GM23338 (cell line): ENCODE data around the gene SOX13. TPM values are rescaled to one million over a fixed set of nuclear protein-coding genes. Genes with fewer than 3 reads are reported as not detected.
A peak's percentile ranks its signal among the peaks of the same experiment; 100 is the strongest.

Source experiments
- ATAC-seq: fragments of 200-7000 bp; cut with Tn5 transposase; 3 replicates; pipeline ENCODE4 v1.9.1; 2020
- DNase-seq: peaks from one replicate; pipeline ENCODE4 v3.0.0-alpha.2; 2015; ENCODE audit warnings: low spot score
- H2AFZ ChIP-seq: fragments of 200-600 bp; sonication (generic); 2 replicates; pipeline ENCODE4 v1.8.0; 2016; ENCODE audit warnings: antibody characterized with exemption, mild to moderate bottlenecking, moderate library complexity
- H3F3A ChIP-seq: fragments of 200-600 bp; sonication (generic); replicated peaks from 2 replicates; pipeline ENCODE4 v1.8.0; 2017; ENCODE audit warnings: antibody characterized with exemption, mixed run types, low read depth
- H3K27ac ChIP-seq: fragments of 200-600 bp; sonication (generic); 2 replicates; pipeline ENCODE4 v1.6.1; 2016; ENCODE audit warnings: low read depth
- H3K27me3 ChIP-seq: fragments of 200-600 bp; sonication (generic); 2 replicates; pipeline ENCODE4 v1.8.0; 2016; ENCODE audit warnings: mild to moderate bottlenecking, mixed run types, moderate library complexity; ENCODE audit not compliant: insufficient read depth
- H3K36me3 ChIP-seq: fragments of 200-600 bp; sonication (generic); 2 replicates; pipeline ENCODE4 v1.8.0; 2016; ENCODE audit warnings: mild to moderate bottlenecking; ENCODE audit not compliant: insufficient read depth
- H3K4me1 ChIP-seq: fragments of 200-600 bp; sonication (generic); 2 replicates; pipeline ENCODE4 v1.8.0; 2016; ENCODE audit warnings: mild to moderate bottlenecking, moderate library complexity; ENCODE audit not compliant: insufficient read depth
- H3K4me2 ChIP-seq: fragments of 200-600 bp; sonication (generic); 2 replicates; pipeline ENCODE4 v1.7.1; 2017; ENCODE audit warnings: mixed run types
- H3K4me3 ChIP-seq: fragments of 200-600 bp; sonication (generic); 2 replicates; pipeline ENCODE4 v1.6.1; 2016; ENCODE audit warnings: mixed run types
- H3K79me2 ChIP-seq: fragments of 200-600 bp; sonication (generic); replicated peaks from 2 replicates; pipeline ENCODE4 v1.8.0; 2017; ENCODE audit warnings: mild to moderate bottlenecking; ENCODE audit not compliant: insufficient read depth
- H3K9me2 ChIP-seq: fragments of 200-600 bp; sonication (generic); 2 replicates; pipeline ENCODE4 v1.8.0; 2017; ENCODE audit not compliant: insufficient read depth
- H4K20me1 ChIP-seq: fragments of 200-600 bp; sonication (generic); replicated peaks from 2 replicates; pipeline ENCODE4 v1.8.0; 2017; ENCODE audit warnings: mild to moderate bottlenecking; ENCODE audit not compliant: insufficient read depth
- H3K27ac Mint-ChIP-seq: 2 replicates; pipeline ENCODE4 v1.8.0; 2020; ENCODE audit warnings: inconsistent platforms, mild to moderate bottlenecking, moderate library complexity, mixed read lengths
- H3K27me3 Mint-ChIP-seq: 3 replicates; pipeline ENCODE4 v1.8.0; 2022; ENCODE audit warnings: low read depth, mild to moderate bottlenecking, moderate library complexity, mixed read lengths, inconsistent platforms; ENCODE audit not compliant: insufficient read depth, poor library complexity
- H3K36me3 Mint-ChIP-seq: 3 replicates; pipeline ENCODE4 v1.8.0; 2021; ENCODE audit warnings: low read depth, mild to moderate bottlenecking, inconsistent platforms, moderate library complexity, mixed read lengths
- H3K4me1 Mint-ChIP-seq: 3 replicates; pipeline ENCODE4 v1.8.0; 2020; ENCODE audit warnings: mild to moderate bottlenecking, inconsistent platforms, mixed read lengths
- H3K4me3 Mint-ChIP-seq: 3 replicates; pipeline ENCODE4 v1.8.0; 2021; ENCODE audit warnings: moderate library complexity, mild to moderate bottlenecking, inconsistent platforms, mixed read lengths
- H3K9me3 Mint-ChIP-seq: 3 replicates; pipeline ENCODE4 v1.8.0; 2020; ENCODE audit warnings: moderate library complexity, mild to moderate bottlenecking, inconsistent platforms, mixed read lengths
- CREB1 ChIP-seq: fragments of 250-450 bp; sonication (Bioruptor Pico); IDR thresholded peaks from 2 replicates; pipeline ENCODE4 v1.5.0; 2020; ENCODE audit warnings: low read depth, mild to moderate bottlenecking, moderate library complexity
- CTCF ChIP-seq, 2 experiments: fragments of 200-600 bp in 1 of 2; sonication (generic) in 1 of 2; conservative IDR thresholded peaks; 2 replicates each; pipeline versions ENCODE4 v1.5.1 to v1.6.1; 2016 to 2017; ENCODE audit warnings: antibody characterized with exemption in 2 of 2, low read depth in 2 of 2, mild to moderate bottlenecking in 2 of 2, moderate library complexity in 1 of 2
- ETS1 ChIP-seq: IDR thresholded peaks from 2 replicates; pipeline ENCODE4 v1.6.1; 2016; ENCODE audit warnings: antibody characterized with exemption
- EZH2 ChIP-seq: fragments of 200-600 bp; sonication (generic); IDR thresholded peaks from one replicate; pipeline ENCODE4 v1.8.0; 2017; ENCODE audit warnings: antibody characterized with exemption, mild to moderate bottlenecking, low read depth; ENCODE audit not compliant: unreplicated experiment
- EZH2phosphoT487 ChIP-seq: fragments of 200-600 bp; sonication (generic); IDR thresholded peaks from one replicate; pipeline ENCODE4 v1.8.1; 2018; ENCODE audit warnings: antibody characterized with exemption; ENCODE audit not compliant: unreplicated experiment
- JUNB ChIP-seq: IDR thresholded peaks from one replicate; pipeline ENCODE4 v1.6.1; 2016; ENCODE audit warnings: antibody characterized with exemption; ENCODE audit not compliant: unreplicated experiment
- NANOG ChIP-seq: IDR thresholded peaks from 2 replicates; pipeline ENCODE4 v1.6.1; 2016; ENCODE audit warnings: antibody characterized with exemption, borderline replicate concordance
- REST ChIP-seq: IDR thresholded peaks from one replicate; pipeline ENCODE4 v1.6.1; 2018; ENCODE audit warnings: antibody characterized with exemption; ENCODE audit not compliant: unreplicated experiment
- STAT1 ChIP-seq: IDR thresholded peaks from one replicate; pipeline ENCODE4 v1.6.1; 2016; ENCODE audit warnings: antibody characterized with exemption; ENCODE audit not compliant: unreplicated experiment
- ZNF114 ChIP-seq: fragments of 250-450 bp; sonication (Bioruptor Pico); IDR thresholded peaks from 2 replicates; pipeline ENCODE4 v1.5.0; 2020; ENCODE audit warnings: mild to moderate bottlenecking, moderate library complexity
- ZNF331 ChIP-seq: fragments of 250-450 bp; sonication (Bioruptor Pico); IDR thresholded peaks from 2 replicates; pipeline ENCODE4 v1.5.0; 2020; ENCODE audit warnings: low read depth, mild to moderate bottlenecking, moderate library complexity
- ZNF462 ChIP-seq: fragments of 250-450 bp; sonication (Bioruptor Pico); IDR thresholded peaks from 2 replicates; pipeline ENCODE4 v1.5.0; 2020; ENCODE audit warnings: mild to moderate bottlenecking, moderate library complexity
- polyA plus RNA-seq: library from polyadenylated mRNA; unstranded; fragments of >200 nt; fragmentation: Nextera tagmentation; extraction: Ambion mirVana; gene quantifications from 2 replicates; pipeline ENCODE4 v1.2.1, GENCODE V29; 2016
- total RNA-seq: library from RNA; depleted of rRNA; stranded (reverse); fragments of >200 nt; shearing (Covaris generic); gene quantifications from 2 replicates; pipeline ENCODE4 v1.2.3, GENCODE V29; 2014

SOX13 gene
- total and polyA plus RNA-seq, 2 experiments from 2014 or later = 28.6 to 123 TPM

GRCh38 chr1:204106825-204107224 is 33.9 kb downstream of the SOX13 start (continued):
- no peak for TF ChIP-seq ZNF331
- TF ChIP-seq JUNB = no peak
- no peak for TF ChIP-seq CTCF (conservative IDR thresholded peaks at IDR 0.05; ENCODE audit: low read depth in 2 of 2)
- no peak for TF ChIP-seq EZH2

GRCh38 chr1:204107892-204108291 is 35.0 kb downstream of the SOX13 start:
- no peaks in the 10 kb centered on the region for H3K36me3 ChIP-seq
- no peak for DNase-seq
- peak overlapping the region; percentile 65; the same call in 1 of the 2 replicates for H3K27ac Mint-ChIP-seq
- no peaks in the 10 kb centered on the region for H3K9me3 Mint-ChIP-seq
- H3K4me1 ChIP-seq = peaks cover 82% of the 10 kb centered on the region
- H3K79me2 ChIP-seq = peaks cover 93% of the 10 kb centered on the region
- H4K20me1 ChIP-seq = peaks cover 22% of the 10 kb centered on the region
- H3K36me3 Mint-ChIP-seq = peaks cover 6% of the 10 kb centered on the region; the same call in 1 of the 3 replicates
- 0 out of 2 replicates have a peak, but pooled peaks cover 5% of the 10 kb centered on the region for H3F3A ChIP-seq
- ATAC-seq = no peak
- peaks cover 20% of the 10 kb centered on the region for H3K27me3 Mint-ChIP-seq
- H3K27ac ChIP-seq = peak overlapping the region; percentile 78
- H3K4me3 ChIP-seq = peak overlapping the region; percentile 40
- peak overlapping the region; percentile 62; the same call in 1 of the 3 replicates for H3K4me3 Mint-ChIP-seq
- H3K4me1 Mint-ChIP-seq = peaks cover 73% of the 10 kb centered on the region
- peak overlapping the region; percentile 69 for H3K4me2 ChIP-seq
- H2AFZ ChIP-seq = no peak overlapping the region
- H3K9me2 ChIP-seq = no peaks in the 10 kb centered on the region
- H3K27me3 ChIP-seq = no peaks in the 10 kb centered on the region
- no peak for TF ChIP-seq ETS1
- TF ChIP-seq REST = no peak
- no peak for TF ChIP-seq EZH2phosphoT487
- no peak for TF ChIP-seq NANOG
- no peak for TF ChIP-seq ZNF462 (CRISPR knock-in tag)
- TF ChIP-seq ZNF331 = no peak
- TF ChIP-seq CREB1 (CRISPR knock-in tag) = no peak
- no peak for TF ChIP-seq ZNF114 (CRISPR knock-in tag)
- TF ChIP-seq STAT1 = no peak
